Measurements from ENCODE around the gene TOX2.

The TOX2 gene

GRCh38 chr20:43946659-43947315 lies 32.1 kb downstream of the TOX2 start:
- Histone ChIP-seq H3K9me3 (ENCODE audit: insufficient read depth, low read length) (no peaks in the 10 kb centered on the region), H3K36me3 (replicated peaks; ENCODE audit: low read depth, low read length) (peaks cover 59% of the 10 kb centered on the region), H3K79me2 (ENCODE audit: low read length) (peaks cover 97% of the 10 kb centered on the region), H3K27ac (ENCODE audit: low read length) (no peak overlapping the region), H3K27me3 (ENCODE audit: low read depth, low read length) (no peaks in the 10 kb centered on the region), H3K4me2 (ENCODE audit: low read length) (no peak overlapping the region), H2AFZ (ENCODE audit: low read depth, low read length) (no peak overlapping the region), H3K4me1 (ENCODE audit: low read length) (peaks cover 56% of the 10 kb centered on the region), H4K20me1 (ENCODE audit: insufficient read depth, low read length) (peaks cover 90% of the 10 kb centered on the region), H3K4me3 (ENCODE audit: low read length) (no peak overlapping the region), H3K9ac (ENCODE audit: low read length) (no peak overlapping the region)
- no peak for TF ChIP-seq EZH2phosphoT487 (IDR thresholded peaks at IDR 0.05; ENCODE audit: low read depth)
- TF ChIP-seq CTCF (IDR thresholded peaks at IDR 0.05; ENCODE audit: low read depth, low read length) = no peak

- H3K79me2 ChIP-seq (ENCODE audit: low read length) = peaks cover 96% of the 10 kb centered on the region
Observed at GRCh38 chr20:43947316-43947710, 32.7 kb downstream of the TOX2 start.

GRCh38 chr20:43948455-43948854 lies 33.8 kb downstream of the TOX2 start:
- H4K20me1 ChIP-seq (ENCODE audit: insufficient read depth, low read length) = peaks cover 92% of the 10 kb centered on the region
- no peak overlapping the region for H3K4me2 ChIP-seq (ENCODE audit: low read length)
- H3K9me3 ChIP-seq (ENCODE audit: insufficient read depth, low read length) = no peaks in the 10 kb centered on the region
- H2AFZ ChIP-seq (ENCODE audit: low read depth, low read length) = no peak overlapping the region
- H3K4me3 ChIP-seq (ENCODE audit: low read length) = no peak overlapping the region
- peaks cover 55% of the 10 kb centered on the region for H3K4me1 ChIP-seq (ENCODE audit: low read length)
- H3K9ac ChIP-seq (ENCODE audit: low read length) = no peak overlapping the region
- H3K36me3 ChIP-seq (replicated peaks; ENCODE audit: low read depth, low read length) = peaks cover 57% of the 10 kb centered on the region
- no peak for TF ChIP-seq EZH2phosphoT487 (IDR thresholded peaks at IDR 0.05; ENCODE audit: low read depth)
- no peak for TF ChIP-seq CTCF (IDR thresholded peaks at IDR 0.05; ENCODE audit: low read depth, low read length)
- no peaks in the 10 kb centered on the region for H3K27me3 ChIP-seq (ENCODE audit: low read depth, low read length)
- no peak overlapping the region for H3K27ac ChIP-seq (ENCODE audit: low read length)
- H3K79me2 ChIP-seq (ENCODE audit: low read length) = peaks cover 96% of the 10 kb centered on the region

More at GRCh38 chr20:43947316-43947710, 32.7 kb downstream of the TOX2 start:
- Histone ChIP-seq H3K27ac (ENCODE audit: low read length) (no peak overlapping the region), H3K36me3 (replicated peaks; ENCODE audit: low read depth, low read length) (peaks cover 59% of the 10 kb centered on the region), H3K4me1 (ENCODE audit: low read length) (peaks cover 54% of the 10 kb centered on the region), H3K9ac (ENCODE audit: low read length) (no peak overlapping the region), H3K4me2 (ENCODE audit: low read length) (no peak overlapping the region), H3K27me3 (ENCODE audit: low read depth, low read length) (no peaks in the 10 kb centered on the region), H3K9me3 (ENCODE audit: insufficient read depth, low read length) (no peaks in the 10 kb centered on the region), H3K4me3 (ENCODE audit: low read length) (no peak overlapping the region), H2AFZ (ENCODE audit: low read depth, low read length) (no peak overlapping the region), H4K20me1 (ENCODE audit: insufficient read depth, low read length) (peaks cover 90% of the 10 kb centered on the region)
- TF ChIP-seq CTCF (IDR thresholded peaks at IDR 0.05; ENCODE audit: low read depth, low read length) = no peak
- no peak for TF ChIP-seq EZH2phosphoT487 (IDR thresholded peaks at IDR 0.05; ENCODE audit: low read depth)

GRCh38 chr20:43949248-43949647 lies 34.6 kb downstream of the TOX2 start:
- Histone ChIP-seq H3K4me3 (ENCODE audit: low read length) (no peak overlapping the region), H2AFZ (ENCODE audit: low read depth, low read length) (no peak overlapping the region), H3K79me2 (ENCODE audit: low read length) (peaks cover 96% of the 10 kb centered on the region), H3K4me1 (ENCODE audit: low read length) (peaks cover 55% of the 10 kb centered on the region), H3K27me3 (ENCODE audit: low read depth, low read length) (no peaks in the 10 kb centered on the region), H3K9ac (ENCODE audit: low read length) (no peak overlapping the region), H4K20me1 (ENCODE audit: insufficient read depth, low read length) (peaks cover 92% of the 10 kb centered on the region), H3K36me3 (replicated peaks; ENCODE audit: low read depth, low read length) (peaks cover 52% of the 10 kb centered on the region), H3K4me2 (ENCODE audit: low read length) (no peak overlapping the region), H3K27ac (ENCODE audit: low read length) (no peak overlapping the region), H3K9me3 (ENCODE audit: insufficient read depth, low read length) (no peaks in the 10 kb centered on the region)
- TF ChIP-seq CTCF (IDR thresholded peaks at IDR 0.05; ENCODE audit: low read depth, low read length) (no peak), EZH2phosphoT487 (IDR thresholded peaks at IDR 0.05; ENCODE audit: low read depth) (no peak)
